Smooth muscle cell (in vitro differentiated cells): ENCODE measurements around the gene SMIM35. TPM values are rescaled to one million over a fixed set of nuclear protein-coding genes. Genes with fewer than 3 reads are reported as not detected.

Source experiments
- DNase-seq: peaks from one replicate; lab custom pipeline; 2025; ENCODE audit not compliant: unreplicated experiment; lab: John Stamatoyannopoulos, UW
- H2AFZ ChIP-seq: fragments of 200-600 bp; sonication (generic); 2 replicates; pipeline ENCODE4 v1.6.0; 2016; ENCODE audit warnings: antibody characterized with exemption, low read depth, mild to moderate bottlenecking
- H3F3A ChIP-seq: fragments of 200-600 bp; sonication (generic); 2 replicates; pipeline ENCODE4 v1.6.0; 2017; ENCODE audit warnings: antibody characterized with exemption, low read depth
- H3K27ac ChIP-seq: fragments of 200-600 bp; sonication (generic); 2 replicates; pipeline ENCODE4 v1.5.1; 2016; ENCODE audit warnings: low read depth, mild to moderate bottlenecking
- H3K27me3 ChIP-seq: fragments of 200-600 bp; sonication (generic); 2 replicates; pipeline ENCODE4 v1.6.1; 2016; ENCODE audit warnings: low read depth, mild to moderate bottlenecking
- H3K36me3 ChIP-seq: fragments of 200-600 bp; sonication (generic); 2 replicates; pipeline ENCODE4 v1.5.1; 2016; ENCODE audit warnings: low read depth
- H3K4me1 ChIP-seq: fragments of 200-600 bp; sonication (generic); 2 replicates; pipeline ENCODE4 v1.5.1; 2016; ENCODE audit warnings: low read depth
- H3K4me2 ChIP-seq: fragments of 200-600 bp; sonication (generic); 2 replicates; pipeline ENCODE4 v1.6.0; 2016; ENCODE audit warnings: mild to moderate bottlenecking
- H3K4me3 ChIP-seq: fragments of 200-600 bp; sonication (generic); 2 replicates; pipeline ENCODE4 v1.5.1; 2016; ENCODE audit warnings: mild to moderate bottlenecking
- H3K79me2 ChIP-seq: fragments of 200-600 bp; sonication (generic); 2 replicates; pipeline ENCODE4 v1.6.0; 2016; ENCODE audit warnings: low read depth, mild to moderate bottlenecking
- H3K9ac ChIP-seq: fragments of 200-600 bp; sonication (generic); 2 replicates; pipeline ENCODE4 v1.6.0; 2016; ENCODE audit warnings: low read depth
- H3K9me3 ChIP-seq: fragments of 200-600 bp; sonication (generic); replicated peaks from 2 replicates; pipeline ENCODE4 v1.5.1; 2016; ENCODE audit warnings: low read depth
- H4K20me1 ChIP-seq: fragments of 200-600 bp; sonication (generic); 2 replicates; pipeline ENCODE4 v1.6.0; 2016; ENCODE audit warnings: low read depth
- CTCF ChIP-seq: fragments of 200-600 bp; sonication (generic); IDR thresholded peaks from 2 replicates; pipeline ENCODE4 v1.5.1; 2017; ENCODE audit warnings: borderline replicate concordance, mild to moderate bottlenecking, antibody characterized with exemption; ENCODE audit not compliant: insufficient read depth, poor library complexity, severe bottlenecking
- WGBS: methylation state at CpG from one replicate; pipeline ENCODE4 v1.1.7; 2016; ENCODE audit warnings: low lambda C conversion rate; 5-methylcytosine and 5-hydroxymethylcytosine counted together
- polyA plus RNA-seq: library from polyadenylated mRNA; unstranded; fragments of >200 nt; fragmentation: Nextera tagmentation; extraction: Ambion mirVana; gene quantifications from 2 replicates; pipeline ENCODE4 v1.2.1, GENCODE V29; 2016
- total RNA-seq: library from RNA; depleted of rRNA; stranded (reverse); fragments of >200 nt; gene quantifications from 2 replicates; pipeline ENCODE4 v1.2.3, GENCODE V29; 2014

SMIM35 gene
- total and polyA plus RNA-seq, 2 experiments from 2014 or later, result not detected

DNA sequence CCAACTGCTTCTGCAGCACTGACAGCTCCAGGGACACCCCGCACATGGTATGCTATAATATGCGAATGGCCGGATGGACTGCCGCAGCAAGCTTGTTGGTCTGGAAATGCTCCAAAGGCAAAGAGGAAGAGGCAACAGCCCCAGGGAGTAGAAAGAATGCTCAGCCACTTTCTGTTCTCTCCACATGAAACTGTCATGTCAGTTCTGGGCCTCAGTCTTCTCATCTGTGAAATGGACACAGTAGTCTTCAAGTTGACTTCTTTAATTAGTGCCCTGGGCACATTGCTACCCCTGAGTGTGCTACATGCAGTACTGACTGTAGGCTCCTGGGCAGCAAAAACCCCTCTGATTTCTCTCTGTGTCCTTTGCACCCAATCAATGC, 80.6 kb downstream of the SMIM35 start:
- TF ChIP-seq CTCF, result no peak
- no peaks in the 10 kb centered on the region for H4K20me1 ChIP-seq
- no peak for DNase-seq
- H3K4me2 ChIP-seq, result no peak overlapping the region
- no peaks in the 10 kb centered on the region for H3K36me3 ChIP-seq
- no peak overlapping the region for H2AFZ ChIP-seq
- H3K79me2 ChIP-seq, result no peaks in the 10 kb centered on the region
- 97% methylated on average over 4 of the region's 4 CpGs for WGBS
- no peak overlapping the region for H3K27ac ChIP-seq
- H3K9me3 ChIP-seq, result no peaks in the 10 kb centered on the region
- peaks cover 13% of the 10 kb centered on the region for H3K4me1 ChIP-seq
- no peak overlapping the region for H3K4me3 ChIP-seq
- H3F3A ChIP-seq, result peaks cover 8% of the 10 kb centered on the region
- H3K27me3 ChIP-seq, result peaks cover 9% of the 10 kb centered on the region
- no peak overlapping the region for H3K9ac ChIP-seq

DNA sequence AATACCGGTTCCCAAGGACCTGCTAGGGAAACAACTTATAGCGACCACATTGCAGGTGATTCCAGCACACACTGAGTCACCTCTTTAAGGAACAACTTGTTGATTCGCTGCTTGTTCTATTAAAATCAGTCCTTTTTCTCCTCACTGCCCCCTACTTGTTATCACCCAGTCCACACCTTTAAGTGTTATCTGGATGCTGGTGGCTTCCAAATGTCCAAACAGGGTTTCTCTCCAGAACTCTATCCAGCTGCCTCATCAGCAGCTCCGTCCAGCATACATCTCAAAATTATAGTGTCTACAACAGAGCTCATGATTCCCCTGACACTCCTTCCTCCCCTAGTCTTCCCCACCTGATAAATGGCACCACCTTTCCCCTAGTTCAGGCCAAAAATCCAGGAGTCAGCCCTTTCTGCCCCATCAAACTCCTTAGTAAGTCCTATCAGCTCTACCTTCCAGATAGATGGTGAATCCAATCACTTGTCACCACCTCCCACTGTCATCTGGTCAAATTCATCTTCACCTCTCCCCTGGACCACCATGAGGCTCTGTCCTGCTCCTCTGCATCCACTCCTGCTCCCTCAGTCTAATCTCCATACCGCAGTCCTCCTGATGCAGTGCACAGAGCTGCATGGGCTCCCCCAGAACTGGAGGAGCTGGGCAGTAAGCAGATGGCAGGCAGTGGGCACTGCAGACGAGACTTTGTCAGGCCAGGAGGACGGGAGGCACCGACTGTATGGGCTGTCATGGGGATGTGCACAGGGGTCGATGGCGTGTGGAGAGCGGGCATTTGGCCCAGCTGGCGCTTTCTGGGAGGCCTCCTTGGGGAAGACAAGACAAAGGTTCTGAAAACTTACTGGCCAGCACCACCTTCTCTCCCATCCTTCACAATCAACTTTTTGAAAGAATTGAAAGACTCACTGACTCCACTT, 81.3 kb downstream of the SMIM35 start:
- Histone ChIP-seq H3F3A (peaks cover 8% of the 10 kb centered on the region), H3K27me3 (peaks cover 9% of the 10 kb centered on the region), H3K4me3 (no peak overlapping the region), H3K79me2 (no peaks in the 10 kb centered on the region), H3K9ac (no peak overlapping the region), H3K4me1 (peaks cover 13% of the 10 kb centered on the region), H4K20me1 (no peaks in the 10 kb centered on the region), H3K36me3 (no peaks in the 10 kb centered on the region), H3K4me2 (no peak overlapping the region), H3K9me3 (no peaks in the 10 kb centered on the region), H3K27ac (no peak overlapping the region), H2AFZ (no peak overlapping the region)
- no peak for TF ChIP-seq CTCF
- WGBS, result 89% methylated on average over 12 of the region's 12 CpGs
- no peak for DNase-seq

DNA sequence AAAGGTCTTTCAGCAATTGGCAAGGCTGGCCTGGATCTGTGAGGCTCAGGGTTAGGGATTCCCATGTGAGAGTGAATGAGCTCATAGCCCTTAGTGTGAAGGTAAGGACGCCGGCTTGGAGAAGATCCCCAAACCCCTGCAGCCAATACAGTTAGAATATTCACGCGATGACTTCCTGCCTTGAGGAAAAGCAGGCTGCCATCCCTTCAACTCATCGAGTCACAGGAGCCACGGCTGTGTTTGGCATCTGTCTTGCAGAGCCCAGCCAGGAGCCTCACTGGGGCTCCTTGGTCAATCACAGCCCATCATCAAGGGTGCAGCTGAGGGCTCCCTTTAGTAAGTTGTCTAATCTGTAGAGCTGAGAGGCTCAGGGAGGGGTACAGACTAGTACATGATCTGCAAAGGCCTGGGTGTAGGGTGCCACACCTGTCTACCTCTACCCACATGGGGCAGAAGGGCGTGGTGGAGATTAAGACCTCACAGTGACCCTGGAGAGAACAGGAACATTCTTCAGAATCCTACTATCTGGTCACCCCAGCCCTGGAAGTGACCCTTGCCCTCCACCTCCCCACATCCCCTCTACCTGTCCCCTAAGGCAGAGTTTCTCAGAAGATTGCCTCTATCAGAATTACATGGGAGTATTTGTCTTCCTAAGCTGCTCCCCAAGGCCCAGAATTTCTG, 82.1 kb downstream of the SMIM35 start:
- no peak overlapping the region for H3K4me3 ChIP-seq
- H3K27me3 ChIP-seq, result peaks cover 9% of the 10 kb centered on the region
- no peak overlapping the region for H3K4me2 ChIP-seq
- H3K9ac ChIP-seq, result no peak overlapping the region
- no peaks in the 10 kb centered on the region for H3K79me2 ChIP-seq
- WGBS, result 95% methylated on average over 7 of the region's 7 CpGs
- peaks cover 8% of the 10 kb centered on the region for H3F3A ChIP-seq
- no peak for TF ChIP-seq CTCF
- no peaks in the 10 kb centered on the region for H3K36me3 ChIP-seq
- no peaks in the 10 kb centered on the region for H3K9me3 ChIP-seq
- peaks cover 13% of the 10 kb centered on the region for H3K4me1 ChIP-seq
- H4K20me1 ChIP-seq, result no peaks in the 10 kb centered on the region
- no peak for DNase-seq
- H3K27ac ChIP-seq, result no peak overlapping the region
- H2AFZ ChIP-seq, result no peak overlapping the region
